Measurements from ENCODE around the gene EEA1.

The EEA1 gene

DNA sequence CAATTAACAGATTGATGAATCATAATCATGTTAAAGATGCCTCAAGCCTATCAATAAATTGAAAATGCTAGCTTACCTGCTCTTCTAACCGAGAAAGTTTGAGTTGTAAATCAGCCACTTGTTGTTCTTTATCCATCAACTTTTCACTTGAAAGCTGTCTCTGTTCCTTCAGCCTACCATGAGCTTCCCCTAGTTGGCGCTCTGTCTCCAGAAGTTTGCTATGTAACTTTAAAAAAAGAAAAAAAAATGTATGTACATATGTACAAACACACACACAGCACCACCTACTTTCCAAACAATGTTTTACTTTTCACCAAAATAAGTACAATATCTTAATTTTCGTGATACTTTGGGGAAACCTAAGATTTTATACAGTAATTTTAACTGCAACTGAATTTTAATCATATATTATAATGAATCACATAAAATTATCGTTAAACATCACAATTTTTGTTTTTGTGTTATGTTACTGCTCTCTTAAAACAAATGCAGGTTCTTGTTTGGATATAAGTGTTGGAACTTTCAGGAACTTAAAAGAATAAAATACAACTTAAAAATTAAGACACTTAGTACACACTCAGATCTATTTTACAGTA is 101.2 kb downstream of the EEA1 start:
- DNase-seq (ENCODE audit: low read depth), result peak; percentile 8
- TF ChIP-seq CTCF (conservative IDR thresholded peaks at IDR 0.05; ENCODE audit: low read depth, low read length), result peak; percentile 94

DNA sequence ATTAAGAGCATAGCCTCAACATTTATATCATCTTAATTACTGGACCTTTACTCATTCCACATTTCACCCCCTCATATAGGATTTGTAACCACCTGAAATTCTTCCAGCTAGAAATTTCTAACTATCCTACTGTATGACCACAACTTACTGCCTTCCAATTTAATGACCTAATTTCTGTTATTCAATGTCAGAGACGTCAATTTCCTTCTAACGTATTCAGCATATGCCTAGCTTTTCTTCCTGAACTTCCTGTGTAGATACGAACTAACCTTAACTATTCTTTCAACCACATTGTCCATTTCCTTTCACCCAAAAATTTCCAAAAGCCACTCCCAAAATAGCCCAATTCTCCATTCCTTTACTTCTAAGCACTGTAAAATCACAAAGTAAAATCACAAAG is 108.0 kb downstream of the EEA1 start:
- no peak overlapping the region for H3K4me3 ChIP-seq (ENCODE audit: low read length)
- TF ChIP-seq CTCF (conservative IDR thresholded peaks at IDR 0.05; ENCODE audit: low read depth, low read length), result no peak
- no peak for DNase-seq (ENCODE audit: low read depth)

More for the DNA sequence above, 101.2 kb downstream of the EEA1 start:
- H3K4me3 ChIP-seq (ENCODE audit: low read length), result no peak overlapping the region

- no peak overlapping the region for H3K4me3 ChIP-seq (ENCODE audit: low read length)
- DNase-seq (ENCODE audit: low read depth), result no peak
- TF ChIP-seq CTCF (conservative IDR thresholded peaks at IDR 0.05; ENCODE audit: low read depth, low read length), result no peak
Observed at GRCh38 chr12:92814584-92814983, 114.5 kb downstream of the EEA1 start.

DNA sequence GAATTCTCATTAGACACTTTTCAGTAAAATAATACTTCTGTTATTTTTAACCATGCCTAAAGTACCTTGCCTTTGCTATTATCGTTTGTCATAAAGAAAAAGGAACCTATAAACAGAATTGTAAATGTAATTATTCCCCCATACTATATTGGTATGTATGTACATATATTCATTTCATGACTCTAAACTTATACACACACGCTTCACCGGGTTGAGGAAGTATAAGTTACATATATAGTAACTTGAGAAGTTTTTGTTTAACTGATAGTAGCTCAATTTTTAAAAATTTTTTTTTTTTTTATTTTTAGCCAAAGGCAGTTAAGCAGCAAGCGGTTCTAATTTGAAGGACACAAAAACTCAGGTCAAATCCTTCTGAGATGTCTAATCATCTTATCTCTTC is 118.7 kb downstream of the EEA1 start:
- DNase-seq (ENCODE audit: low read depth), result no peak
- H3K4me3 ChIP-seq (ENCODE audit: low read length), result no peak overlapping the region
- TF ChIP-seq CTCF (conservative IDR thresholded peaks at IDR 0.05; ENCODE audit: low read depth, low read length), result no peak

DNA sequence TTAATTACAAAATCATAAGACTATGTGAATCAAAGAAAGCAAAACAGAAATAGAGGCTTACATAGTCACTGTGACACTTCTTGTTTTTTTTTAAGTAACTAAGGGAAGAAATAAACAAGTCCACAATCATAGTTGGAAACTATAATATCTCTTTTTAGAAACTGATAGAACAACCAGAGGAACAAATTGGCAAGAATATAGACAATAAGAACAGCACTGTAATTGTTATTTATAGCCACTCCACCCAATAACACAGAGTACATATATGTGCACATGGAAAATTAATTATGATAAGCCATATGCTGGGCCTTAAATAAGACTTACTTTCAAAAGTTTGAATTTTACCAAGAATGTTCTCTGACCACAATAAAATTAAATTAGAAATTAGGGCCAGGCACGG is 125.2 kb downstream of the EEA1 start:
- no peak for TF ChIP-seq CTCF (conservative IDR thresholded peaks at IDR 0.05; ENCODE audit: low read depth, low read length)
- no peak overlapping the region for H3K4me3 ChIP-seq (ENCODE audit: low read length)
- DNase-seq (ENCODE audit: low read depth), result no peak

DNA sequence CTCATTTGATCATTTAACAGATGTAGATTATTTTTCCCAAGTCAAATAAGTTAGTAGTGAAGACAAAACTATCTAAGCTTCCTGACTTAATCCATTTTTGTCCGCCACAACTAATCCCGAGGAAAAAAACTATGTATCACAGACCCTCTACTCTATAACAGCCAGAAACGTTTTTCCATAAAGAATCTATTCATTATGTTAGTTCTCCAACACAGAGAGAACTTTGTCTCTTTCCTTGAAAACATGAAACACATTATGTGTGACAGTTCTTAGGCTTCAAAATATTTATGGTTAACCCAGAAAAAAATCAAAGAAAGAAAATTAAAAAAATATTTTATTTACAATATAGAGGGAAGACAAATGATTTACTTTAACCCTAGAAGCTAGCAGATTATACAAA is 126.2 kb downstream of the EEA1 start:
- TF ChIP-seq CTCF (conservative IDR thresholded peaks at IDR 0.05; ENCODE audit: low read depth, low read length), result no peak
- H3K4me3 ChIP-seq (ENCODE audit: low read length), result no peak overlapping the region
- DNase-seq (ENCODE audit: low read depth), result no peak

GRCh38 chr12:92796650-92797049 is 132.4 kb downstream of the EEA1 start:
- no peak overlapping the region for H3K4me3 ChIP-seq (ENCODE audit: low read length)
- no peak for TF ChIP-seq CTCF (conservative IDR thresholded peaks at IDR 0.05; ENCODE audit: low read depth, low read length)
- no peak for DNase-seq (ENCODE audit: low read depth)

Measured in retinal pigment epithelial cell (primary cell).